Calu3 (cell line): ENCODE results near the gene CALHM3. TPM values are rescaled to one million over a fixed set of nuclear protein-coding genes. Genes with fewer than 3 reads are reported as not detected.

Source experiments
- BruUV-seq: library from RNA; stranded (reverse); fragments of 400-500 nt; replicated peaks from 2 replicates; lab custom pipeline; 2021; lab: Mats Ljungman, UMichigan
- CTCF ChIA-PET: fragments of 300-600 bp; sonication (Branson Sonifier 250); formaldehyde crosslinking; loops from one replicate; lab custom pipeline; 2022; ENCODE audit warnings: antibody characterized with exemption; lab: Charles Lee
- DNase-seq: peaks from one replicate; pipeline ENCODE4 v3.0.0; 2022
- H3K27ac Mint-ChIP-seq: one replicate; pipeline ENCODE4 v1.8.0; 2022; ENCODE audit warnings: mixed read lengths; ENCODE audit not compliant: unreplicated experiment
- H3K27me3 Mint-ChIP-seq: one replicate; pipeline ENCODE4 v1.8.0; 2022; ENCODE audit warnings: mixed read lengths; ENCODE audit not compliant: unreplicated experiment
- H3K36me3 Mint-ChIP-seq: one replicate; pipeline ENCODE4 v1.8.0; 2022; ENCODE audit warnings: mild to moderate bottlenecking, moderate library complexity, mixed read lengths; ENCODE audit not compliant: insufficient read depth, unreplicated experiment
- H3K4me1 Mint-ChIP-seq: one replicate; pipeline ENCODE4 v1.8.0; 2022; ENCODE audit warnings: mild to moderate bottlenecking, low read depth, mixed read lengths; ENCODE audit not compliant: unreplicated experiment
- H3K4me3 Mint-ChIP-seq: one replicate; pipeline ENCODE4 v1.8.0; 2022; ENCODE audit warnings: mild to moderate bottlenecking, low read depth, moderate library complexity, mixed read lengths; ENCODE audit not compliant: unreplicated experiment
- H3K9me3 Mint-ChIP-seq: one replicate; pipeline ENCODE4 v1.8.0; 2022; ENCODE audit warnings: low read depth, mixed read lengths; ENCODE audit not compliant: unreplicated experiment
- intact Hi-C: fragments of 100-400 bp; cut with micrococcal nuclease; formaldehyde crosslinking; loops from one replicate; pipeline ENCODE4 v1.10.0; 2022; ENCODE audit not compliant: unreplicated experiment
- total RNA-seq: library from RNA; stranded (reverse); gene quantifications from 2 replicates; pipeline ENCODE4 v1.2.3, GENCODE V29; 2022
- TF ChIP-seq, protein P1 (sequence below): fragments of 200-600 bp; IDR thresholded peaks from one replicate; pipeline ENCODE4 v1.8.0; 2022; ENCODE audit warnings: antibody characterized with exemption; ENCODE audit not compliant: unreplicated experiment

The CALHM3 gene
- total RNA-seq, 1 experiment from 2014 or later = not detected

DNA sequence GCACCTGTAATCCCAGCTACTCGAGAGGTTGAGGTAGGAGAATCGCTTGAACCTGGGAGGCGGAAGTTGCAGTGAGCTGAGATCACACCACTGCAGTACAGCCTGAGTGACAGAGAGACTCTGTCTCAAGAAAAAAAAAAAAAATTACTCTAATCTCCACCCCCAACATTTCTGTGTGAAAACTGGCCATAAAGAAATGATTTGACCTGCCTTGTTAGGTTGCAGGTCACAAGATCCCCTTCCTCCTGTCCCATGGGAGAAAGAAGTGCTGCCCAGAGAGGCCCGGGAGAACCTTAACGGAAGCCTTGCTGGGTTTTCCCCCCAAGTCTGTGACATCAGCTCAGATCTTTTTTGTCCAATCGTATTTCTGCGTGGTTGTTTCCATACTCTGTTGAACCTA lies 11.6 kb downstream of the CALHM3 start:
- Mint-ChIP-seq H3K27me3 (peaks cover 25% of the 10 kb centered on the region), H3K36me3 (no peaks in the 10 kb centered on the region), H3K27ac (no peak overlapping the region), H3K9me3 (no peaks in the 10 kb centered on the region), H3K4me3 (no peak overlapping the region), H3K4me1 (no peaks in the 10 kb centered on the region)
- TF ChIP-seq, protein P1, sequence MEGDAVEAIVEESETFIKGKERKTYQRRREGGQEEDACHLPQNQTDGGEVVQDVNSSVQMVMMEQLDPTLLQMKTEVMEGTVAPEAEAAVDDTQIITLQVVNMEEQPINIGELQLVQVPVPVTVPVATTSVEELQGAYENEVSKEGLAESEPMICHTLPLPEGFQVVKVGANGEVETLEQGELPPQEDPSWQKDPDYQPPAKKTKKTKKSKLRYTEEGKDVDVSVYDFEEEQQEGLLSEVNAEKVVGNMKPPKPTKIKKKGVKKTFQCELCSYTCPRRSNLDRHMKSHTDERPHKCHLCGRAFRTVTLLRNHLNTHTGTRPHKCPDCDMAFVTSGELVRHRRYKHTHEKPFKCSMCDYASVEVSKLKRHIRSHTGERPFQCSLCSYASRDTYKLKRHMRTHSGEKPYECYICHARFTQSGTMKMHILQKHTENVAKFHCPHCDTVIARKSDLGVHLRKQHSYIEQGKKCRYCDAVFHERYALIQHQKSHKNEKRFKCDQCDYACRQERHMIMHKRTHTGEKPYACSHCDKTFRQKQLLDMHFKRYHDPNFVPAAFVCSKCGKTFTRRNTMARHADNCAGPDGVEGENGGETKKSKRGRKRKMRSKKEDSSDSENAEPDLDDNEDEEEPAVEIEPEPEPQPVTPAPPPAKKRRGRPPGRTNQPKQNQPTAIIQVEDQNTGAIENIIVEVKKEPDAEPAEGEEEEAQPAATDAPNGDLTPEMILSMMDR = no peak
- CTCF ChIA-PET = no interaction called here
- intact Hi-C loops = no loop called here
- no TSS peak for BruUV-seq
- DNase-seq = no peak

DNA sequence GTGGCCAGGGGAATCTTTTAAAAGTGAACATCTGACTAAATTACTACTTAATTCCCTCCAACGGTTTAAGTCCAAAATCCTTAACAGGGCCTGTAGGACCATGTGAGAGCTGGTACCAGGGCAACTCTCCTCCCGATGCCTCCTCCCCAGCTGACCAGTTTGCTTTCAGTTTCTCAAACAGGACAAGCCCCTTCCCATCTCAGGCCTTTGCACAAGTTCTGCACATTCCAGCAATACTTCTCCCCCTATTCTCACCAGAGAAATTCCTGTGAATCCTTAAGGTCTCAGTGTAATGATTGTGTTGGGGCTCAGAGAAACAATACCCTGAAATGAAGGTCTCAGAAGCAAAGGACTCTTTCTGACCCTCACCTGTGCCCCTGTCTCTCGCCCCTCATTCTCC lies 12.3 kb downstream of the CALHM3 start:
- Mint-ChIP-seq H3K4me3 (no peak overlapping the region), H3K9me3 (no peaks in the 10 kb centered on the region), H3K36me3 (no peaks in the 10 kb centered on the region), H3K27me3 (peaks cover 25% of the 10 kb centered on the region), H3K27ac (no peak overlapping the region), H3K4me1 (no peaks in the 10 kb centered on the region)
- no peak for DNase-seq
- CTCF ChIA-PET = no interaction called here
- TF ChIP-seq, protein P1 = no peak
- intact Hi-C loops = no loop called here
- no TSS peak for BruUV-seq

DNA sequence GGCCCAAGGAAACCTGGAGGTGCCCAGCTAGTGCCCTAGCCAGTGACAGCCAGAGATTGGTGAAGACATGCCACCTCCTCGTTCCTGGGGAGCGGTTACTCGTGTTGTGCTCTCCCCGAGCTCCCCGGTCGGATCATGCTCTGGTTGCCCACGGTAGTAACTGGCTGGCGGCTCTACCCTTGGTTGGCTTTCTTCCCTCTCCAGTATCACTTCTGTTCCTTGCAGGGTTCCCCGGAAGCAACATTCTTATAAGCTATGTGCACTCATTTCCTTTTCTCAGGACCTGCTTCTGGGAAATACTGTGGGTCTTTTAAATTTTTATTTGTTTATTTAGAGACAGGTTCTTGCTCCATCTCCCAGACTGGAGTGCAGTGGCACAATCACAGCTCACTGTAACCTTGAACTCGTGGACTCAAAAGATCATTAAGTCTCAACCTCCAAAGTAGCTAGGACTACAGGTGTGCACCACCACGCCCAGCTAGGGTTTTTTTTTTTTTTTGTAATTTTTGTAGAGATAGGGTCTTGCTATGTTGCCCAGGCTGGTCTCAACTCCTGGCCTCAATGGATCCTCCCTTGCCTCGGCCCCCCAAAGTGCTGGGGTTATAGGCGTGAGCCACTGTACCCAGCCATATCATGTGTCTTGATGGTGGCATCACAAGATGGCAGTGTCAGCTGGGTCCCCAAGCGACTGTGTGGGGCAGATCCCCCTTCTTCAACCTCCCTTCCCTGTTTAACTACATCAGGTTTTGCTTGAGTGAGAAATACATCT lies 13.4 kb downstream of the CALHM3 start:
- TF ChIP-seq, protein P1 = no peak

DNA sequence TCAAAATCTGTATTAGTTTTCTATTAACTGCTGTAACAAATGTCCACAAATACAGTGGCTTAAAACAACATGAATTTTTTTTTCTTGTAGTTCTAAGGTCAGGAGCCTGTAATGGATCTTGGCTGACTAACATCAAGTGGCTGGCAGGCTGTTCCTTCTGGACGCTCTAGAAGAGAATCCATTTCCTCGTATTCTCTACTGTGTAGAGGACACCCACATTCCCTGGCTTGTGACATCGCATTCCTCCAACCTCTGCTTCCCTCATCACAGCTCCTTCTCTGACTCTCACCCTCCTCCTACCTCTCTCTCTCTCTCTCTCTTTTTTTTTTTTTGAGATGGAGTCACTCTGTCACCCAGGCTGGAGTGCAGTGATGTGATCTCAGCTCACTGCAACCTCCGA lies 15.5 kb downstream of the CALHM3 start:
- TF ChIP-seq, protein P1 = no peak
- no peak overlapping the region for H3K4me3 Mint-ChIP-seq
- intact Hi-C loops = no loop called here
- no TSS peak for BruUV-seq
- no peaks in the 10 kb centered on the region for H3K9me3 Mint-ChIP-seq
- DNase-seq = no peak
- no peaks in the 10 kb centered on the region for H3K36me3 Mint-ChIP-seq
- no peaks in the 10 kb centered on the region for H3K4me1 Mint-ChIP-seq
- H3K27me3 Mint-ChIP-seq = no peaks in the 10 kb centered on the region
- CTCF ChIA-PET = no interaction called here
- no peak overlapping the region for H3K27ac Mint-ChIP-seq

More for the DNA sequence above, 13.4 kb downstream of the CALHM3 start:
- DNase-seq = no peak
- no TSS peak for BruUV-seq
- Mint-ChIP-seq H3K27me3 (peaks cover 20% of the 10 kb centered on the region), H3K4me3 (no peak overlapping the region), H3K36me3 (no peaks in the 10 kb centered on the region), H3K4me1 (no peaks in the 10 kb centered on the region), H3K27ac (no peak overlapping the region), H3K9me3 (no peaks in the 10 kb centered on the region)
- CTCF ChIA-PET = interaction anchor here (0.5 kb wide), 1 partner anchor 28 kb away, joined by 4 read pairs; the partner anchor contains the start of gene NEURL1
- intact Hi-C loops = no loop called here
